HG03025 (cell line): ENCODE measurements around the gene EIPR1.

Experiments
- ATAC-seq: cut with Tn5 transposase; IDR thresholded peaks from one replicate; pipeline ENCODE4 v1.9.1; 2021; ENCODE audit warnings: mild to moderate bottlenecking, moderate library complexity; ENCODE audit not compliant: unreplicated experiment, low FRiP score

Gene EIPR1

DNA sequence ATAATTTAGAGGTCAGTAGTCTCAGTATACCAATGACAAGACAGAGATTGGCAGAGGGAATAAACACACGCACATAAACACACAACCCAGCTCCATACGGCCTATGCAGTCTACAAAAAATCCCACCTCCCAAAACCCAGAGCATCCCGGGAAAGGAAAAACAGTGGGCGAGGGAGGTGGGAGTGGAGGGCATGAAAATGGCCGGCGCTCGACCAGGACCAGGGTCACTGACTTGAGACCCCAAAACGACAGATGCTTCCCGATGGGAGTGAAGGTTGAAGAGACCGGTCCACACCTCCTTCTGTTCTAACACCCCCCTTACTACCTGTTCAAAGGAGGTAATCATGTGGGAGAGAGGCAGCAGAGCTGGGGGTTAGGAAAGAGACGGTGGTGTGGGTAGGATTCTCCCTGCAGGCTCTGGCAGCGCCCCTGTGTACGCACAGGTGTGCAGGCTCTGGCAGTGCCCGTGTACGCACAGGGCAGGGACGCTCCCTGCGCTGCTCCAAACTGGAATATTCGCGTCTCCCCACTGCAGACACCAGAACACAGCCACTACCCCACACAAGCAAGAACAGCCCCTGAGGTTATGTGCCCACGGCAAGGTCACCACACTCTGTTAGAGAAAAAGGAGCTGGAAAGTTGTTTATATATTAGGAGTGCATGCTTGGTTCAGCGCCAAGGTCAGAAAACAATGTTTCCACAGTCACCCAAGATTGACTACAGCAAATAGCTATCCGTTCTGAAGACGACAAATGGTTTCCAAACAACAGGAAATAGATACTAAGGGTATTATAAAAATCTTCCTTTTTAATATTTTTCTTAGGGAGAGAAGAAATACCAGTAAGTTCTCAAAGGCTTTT, 67.9 kb downstream of the EIPR1 start:
- ATAC-seq, result no peak

DNA sequence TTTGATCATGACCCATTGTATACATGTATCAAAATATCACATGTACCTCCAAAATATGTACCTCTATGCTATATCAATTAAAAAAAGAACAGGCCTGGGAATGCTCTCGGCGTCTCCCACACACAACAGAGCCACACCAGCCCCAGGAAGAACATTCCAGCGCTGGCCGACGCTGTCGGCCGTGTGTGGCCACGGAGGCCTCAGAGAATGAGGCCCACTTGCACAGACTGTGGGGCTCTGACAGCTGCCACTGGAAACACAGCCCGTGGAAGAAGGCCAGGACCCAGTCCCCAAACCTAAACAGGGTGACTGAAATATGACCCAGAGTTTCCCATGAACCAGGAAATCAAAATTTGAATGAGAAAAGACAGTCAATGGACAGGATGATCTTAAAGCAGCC, 69.7 kb downstream of the EIPR1 start:
- ATAC-seq, result no peak

DNA sequence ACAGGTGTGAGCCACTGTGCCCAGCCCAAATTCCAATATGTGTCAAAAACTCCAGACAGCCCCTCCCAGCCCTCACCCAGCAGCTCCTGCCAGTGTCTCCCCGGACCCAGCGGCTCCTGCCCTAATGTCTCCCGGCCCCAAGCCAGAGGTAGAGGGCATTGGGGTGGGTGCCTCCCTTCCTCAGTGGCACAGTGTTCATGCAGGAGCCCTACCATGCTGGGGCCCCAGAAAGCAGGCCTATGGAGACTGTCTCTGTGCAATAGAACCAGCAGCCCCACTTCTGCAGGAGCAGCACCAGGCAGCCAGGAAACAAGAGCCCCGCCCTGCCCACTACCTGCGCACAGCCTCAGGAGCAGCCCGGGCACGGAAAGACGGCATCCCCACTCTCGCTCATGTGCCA, 70.4 kb downstream of the EIPR1 start:
- ATAC-seq, result no peak

DNA sequence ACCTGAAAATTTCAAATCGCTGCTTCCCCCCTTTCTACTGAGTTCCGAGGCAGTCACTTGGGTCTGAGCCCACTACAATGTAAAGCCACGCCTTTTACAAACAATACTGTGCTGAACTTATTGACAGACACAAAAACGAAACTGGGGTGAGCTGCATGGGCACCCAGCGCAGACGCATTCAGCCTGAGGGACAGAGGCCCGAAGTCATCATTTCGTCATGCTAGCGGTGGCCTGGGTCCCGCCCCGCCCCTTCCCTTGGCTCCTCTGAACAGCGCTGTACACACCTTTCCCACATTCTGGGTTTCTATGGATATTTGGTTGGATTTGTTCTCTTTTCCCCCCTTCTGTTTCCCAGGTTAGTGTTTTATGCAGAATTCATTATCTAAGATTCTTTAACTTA, 71.7 kb downstream of the EIPR1 start:
- ATAC-seq, result no peak

DNA sequence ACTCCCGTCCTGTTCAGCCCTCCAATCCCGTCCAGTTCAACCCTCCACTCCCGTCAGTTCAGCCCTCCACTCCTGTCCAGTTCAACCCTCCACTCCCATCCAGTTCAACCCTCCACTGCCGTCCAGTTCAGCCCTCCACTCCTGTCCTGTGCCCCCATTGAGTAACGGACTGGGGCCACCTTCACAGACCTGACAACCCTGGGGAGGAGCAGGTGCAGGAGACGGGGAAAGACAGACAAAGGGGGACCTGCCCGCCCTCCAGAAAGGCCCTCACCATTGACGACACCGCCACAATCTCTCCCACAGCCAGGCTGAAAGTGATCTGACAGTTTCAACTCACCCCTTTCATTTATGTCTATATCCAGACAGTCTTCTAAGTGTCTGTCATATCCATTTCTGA, 72.2 kb downstream of the EIPR1 start:
- no peak for ATAC-seq

DNA sequence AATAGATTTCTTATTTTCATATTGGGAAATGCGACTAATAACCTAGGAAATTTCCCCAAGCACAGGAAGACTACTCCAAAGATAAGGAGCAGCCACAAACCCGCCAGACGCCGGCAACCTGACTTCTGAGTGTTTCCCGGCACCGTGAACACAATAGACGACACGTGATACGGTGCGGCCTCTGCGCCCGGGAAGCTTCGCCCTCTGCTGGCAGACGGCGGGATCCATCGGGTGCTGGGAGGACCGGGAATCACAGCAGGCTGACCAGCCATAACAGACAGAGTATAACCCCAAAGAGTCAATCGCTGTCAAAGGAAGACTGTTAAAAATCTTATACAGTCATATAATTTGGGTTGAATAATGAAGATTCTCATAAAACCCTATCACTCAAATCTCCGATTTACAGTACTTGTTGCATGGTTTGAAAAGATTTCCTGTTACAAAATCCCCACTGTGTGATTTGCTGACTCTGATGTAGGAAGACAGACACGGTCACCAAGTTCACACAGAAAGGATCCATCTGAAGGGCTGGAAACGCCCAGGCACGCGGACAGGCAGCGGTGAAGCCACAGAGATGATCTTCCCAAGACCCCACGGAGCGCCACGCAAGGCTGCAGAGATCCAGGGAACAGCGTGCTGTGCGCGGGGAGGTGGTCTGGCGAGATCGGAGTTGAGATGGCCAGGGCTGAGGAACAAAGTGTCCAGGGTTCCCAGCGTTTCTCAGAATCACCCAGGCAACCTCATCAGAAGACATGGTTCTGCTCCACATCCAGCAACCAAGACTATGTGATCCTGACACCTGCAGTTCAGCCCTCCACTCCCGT, 73.8 kb downstream of the EIPR1 start:
- ATAC-seq, result peak; percentile 96

DNA sequence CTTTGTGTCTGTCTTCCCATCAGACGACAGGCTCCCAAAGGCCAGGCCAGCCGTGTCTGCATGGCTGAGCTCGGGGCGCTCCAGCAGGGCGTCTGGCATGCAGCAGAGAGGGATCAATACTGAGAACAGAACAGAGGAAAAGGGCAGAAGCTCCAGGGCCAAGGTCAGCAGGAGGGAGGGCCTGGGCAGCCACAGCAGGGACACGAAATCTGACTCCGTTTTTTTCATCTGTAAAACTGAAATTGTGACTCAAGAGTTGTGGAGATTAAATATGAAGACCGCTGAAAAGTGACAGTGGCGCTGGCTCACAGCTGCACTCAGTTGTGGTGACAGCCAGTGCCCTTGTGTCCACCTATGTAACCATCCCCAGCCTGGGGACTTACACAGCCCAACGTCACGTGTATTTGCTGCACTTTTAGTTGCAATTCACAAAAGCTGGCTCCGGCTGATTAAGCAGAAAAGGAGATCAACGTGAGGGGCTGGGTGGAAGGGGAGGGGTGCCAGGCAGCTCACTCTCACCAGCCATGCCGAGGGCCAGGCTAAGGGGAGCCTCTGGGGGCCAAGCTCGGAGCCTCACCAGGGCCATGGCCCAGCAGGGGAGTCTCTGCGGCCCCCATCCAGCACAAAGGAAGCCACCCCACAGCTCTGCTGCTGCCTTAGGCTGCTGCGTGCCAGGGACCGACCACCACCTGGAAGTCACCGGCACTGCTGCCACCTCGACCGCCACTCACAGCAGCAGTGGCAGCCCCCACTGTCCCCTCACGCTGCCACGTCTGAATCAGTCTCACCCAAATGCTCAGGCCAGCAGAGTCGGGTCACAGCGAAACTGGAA, 74.7 kb downstream of the EIPR1 start:
- ATAC-seq, result no peak

DNA sequence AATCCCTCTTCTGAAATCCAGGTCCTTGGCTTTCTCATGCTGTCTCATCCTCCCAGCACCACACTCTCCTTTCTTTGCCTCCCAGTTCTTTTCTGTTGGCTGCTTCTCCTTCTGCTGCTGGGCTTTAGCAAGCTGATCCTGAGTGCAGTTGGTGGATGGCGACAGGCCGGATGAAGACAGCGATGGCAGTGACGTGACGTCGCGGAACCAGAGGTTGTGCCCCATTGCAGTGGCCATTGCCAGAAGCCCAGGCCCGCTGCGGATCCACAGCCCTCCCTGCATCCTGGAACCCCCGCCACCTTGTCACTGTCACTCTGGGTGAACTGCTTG, 75.2 kb downstream of the EIPR1 start:
- no peak for ATAC-seq

DNA sequence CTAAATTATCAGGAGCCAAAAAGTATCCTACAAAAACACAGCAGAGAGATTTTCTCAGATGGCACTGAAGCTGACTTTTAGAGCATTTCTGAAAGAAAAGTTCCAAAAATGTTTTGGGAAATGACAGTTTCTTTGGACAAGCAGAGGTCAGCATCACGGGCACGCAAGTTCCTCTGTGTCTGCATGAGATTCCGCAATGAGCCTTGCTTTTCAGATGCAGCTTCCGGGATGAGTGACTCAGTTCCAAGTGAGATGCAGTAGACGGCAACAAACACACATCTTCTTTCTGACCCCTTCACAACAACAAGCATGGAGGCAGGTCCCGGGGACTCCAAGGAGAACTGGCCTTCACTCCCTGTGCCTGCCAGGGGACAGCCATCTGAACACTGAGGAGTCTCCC, 76.6 kb downstream of the EIPR1 start:
- ATAC-seq, result no peak

DNA sequence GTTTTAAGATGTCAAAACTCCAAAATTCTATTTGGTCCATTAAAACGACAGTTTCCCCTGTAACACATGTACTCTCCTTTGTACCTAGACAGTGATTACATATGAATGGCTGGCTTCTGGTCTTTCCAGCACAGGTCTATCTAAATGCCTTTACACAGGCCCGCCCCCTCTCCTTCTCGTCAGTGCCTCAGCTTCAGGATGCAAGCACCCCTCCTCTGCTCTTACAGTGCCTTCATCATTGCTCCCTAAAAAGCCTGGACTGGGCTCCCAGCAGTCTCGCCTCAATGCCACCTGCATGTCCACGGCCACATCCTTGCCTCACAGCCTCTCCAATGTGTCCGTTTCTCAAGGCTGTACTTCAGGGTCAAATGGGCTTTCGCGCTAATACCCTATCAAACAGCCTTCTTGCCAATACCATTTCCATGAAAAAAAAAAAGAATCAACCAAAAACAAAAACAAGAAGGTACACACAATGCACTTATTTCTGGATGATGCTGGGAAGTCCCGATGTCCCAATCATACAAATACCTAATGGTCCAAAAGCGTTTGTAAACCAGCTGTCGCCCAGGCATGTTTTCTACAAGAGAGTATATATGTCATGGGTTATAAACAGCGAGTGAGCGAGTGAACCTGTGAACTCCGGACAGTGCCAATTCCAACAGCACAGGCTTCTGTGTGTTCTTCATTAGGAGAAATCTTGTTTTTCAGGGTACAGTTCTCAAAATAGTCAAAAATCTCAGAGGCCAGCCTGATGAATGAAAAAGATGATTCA, 77.2 kb downstream of the EIPR1 start:
- no peak for ATAC-seq

DNA sequence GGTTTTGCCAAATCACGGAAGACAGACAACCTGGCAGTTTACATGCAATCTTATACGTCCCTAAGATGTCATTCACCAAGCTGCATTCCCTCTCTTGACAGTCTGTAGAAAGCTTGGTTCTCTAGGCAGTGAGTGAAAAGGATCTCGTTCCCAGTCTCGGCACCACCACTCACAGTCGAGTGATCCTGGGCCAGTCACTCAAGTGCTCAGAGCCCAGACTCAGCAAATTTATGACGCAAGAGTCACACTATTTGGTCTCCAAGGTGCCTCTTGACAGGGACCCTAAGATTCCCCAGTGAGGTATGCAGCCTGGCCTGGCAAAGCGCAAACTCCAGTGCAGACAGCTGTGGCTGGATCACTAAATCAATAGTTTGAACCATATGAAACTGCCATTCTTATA, 77.9 kb downstream of the EIPR1 start:
- no peak for ATAC-seq

DNA sequence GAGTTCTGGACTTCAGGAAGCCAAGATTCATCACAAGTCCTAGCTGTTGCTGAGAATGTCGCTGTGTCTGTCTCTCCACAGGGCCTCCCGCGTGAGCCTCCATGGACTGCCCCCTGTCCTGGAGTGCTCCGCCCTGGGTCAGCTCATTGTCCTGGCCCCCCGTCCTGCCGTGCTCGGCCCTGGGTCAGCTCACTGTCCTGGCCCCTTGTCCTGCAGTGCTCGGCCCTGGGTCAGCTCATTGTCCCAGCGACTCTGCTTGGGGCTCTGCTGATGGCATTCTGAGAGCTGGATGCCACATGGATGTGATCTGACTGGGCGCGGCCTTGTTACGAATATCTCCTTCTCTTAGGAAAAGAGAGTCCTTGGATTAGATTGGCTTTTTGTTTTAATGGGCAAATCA, 78.5 kb downstream of the EIPR1 start:
- ATAC-seq, result no peak

DNA sequence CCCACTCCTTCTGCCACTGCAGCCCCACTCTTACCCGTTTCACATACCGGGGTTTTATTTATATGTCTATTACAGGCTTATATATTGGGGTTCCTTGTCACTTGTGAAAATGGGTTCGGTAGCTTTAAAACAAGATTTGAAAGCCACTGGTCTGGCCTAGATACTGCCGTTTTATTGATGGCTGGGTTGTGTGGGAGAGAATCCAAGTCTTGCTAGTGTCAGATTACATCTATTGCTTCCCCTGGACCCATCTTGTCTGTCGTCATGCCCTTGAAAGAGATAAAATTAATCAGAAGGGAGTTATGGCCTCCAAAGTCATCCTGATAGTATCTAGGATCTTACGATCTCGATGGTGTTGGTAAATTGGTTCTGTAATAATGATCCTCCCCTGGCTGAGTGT, 79.4 kb downstream of the EIPR1 start:
- no peak for ATAC-seq

DNA sequence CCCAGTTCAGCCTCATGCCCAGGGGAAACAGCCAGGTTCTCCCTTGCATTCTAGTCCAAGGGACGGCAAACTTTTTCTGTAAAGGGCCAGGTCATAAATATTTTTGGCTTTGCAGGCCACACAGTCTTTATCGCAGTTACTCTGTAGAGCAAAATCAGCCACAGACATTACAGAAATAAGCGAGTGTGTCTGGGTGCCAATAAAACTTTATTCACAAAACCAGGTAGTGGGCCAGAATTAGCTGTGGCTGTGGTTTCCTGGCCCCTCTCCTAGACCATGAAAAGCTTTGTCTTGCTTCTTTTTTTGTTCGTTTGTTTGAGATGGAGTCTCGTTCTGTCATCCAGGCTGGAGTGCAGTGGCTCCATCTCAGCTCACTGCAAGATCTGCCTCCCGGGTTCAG, 80.1 kb downstream of the EIPR1 start:
- no peak for ATAC-seq

DNA sequence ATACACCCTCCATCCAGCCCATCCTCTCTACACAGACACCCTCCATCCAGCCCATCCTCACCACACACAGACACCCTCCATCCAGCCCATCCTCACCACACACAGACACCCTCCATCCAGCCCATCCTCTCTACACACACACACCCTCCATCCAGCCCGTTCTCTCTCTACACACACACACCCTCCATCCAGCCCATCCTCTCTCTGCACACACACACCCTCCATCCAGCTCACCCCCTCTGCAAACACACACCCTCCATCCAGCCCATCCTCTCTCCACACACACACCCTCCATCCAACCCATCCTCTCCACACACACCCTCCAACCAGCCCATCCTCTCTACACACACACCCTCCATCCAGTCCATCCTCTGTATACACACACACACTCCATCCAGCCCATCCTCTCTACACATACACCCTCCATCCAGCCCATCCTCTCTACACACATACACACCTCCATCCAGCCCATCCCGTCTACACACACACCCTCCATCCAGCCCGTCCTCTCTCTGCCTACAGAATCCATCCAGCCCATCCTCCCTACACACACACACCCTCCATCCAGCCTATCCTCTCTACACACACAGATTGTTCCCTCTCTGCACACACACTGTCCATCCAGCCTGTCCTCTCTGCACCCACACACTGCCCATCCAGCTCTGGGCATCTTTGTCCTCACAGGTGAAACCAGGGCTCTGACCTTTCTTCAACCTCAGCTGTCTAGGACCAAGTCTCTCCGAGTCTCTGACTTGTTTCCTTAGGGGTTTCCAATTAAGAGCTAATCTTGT, 81.2 kb downstream of the EIPR1 start:
- ATAC-seq, result no peak

DNA sequence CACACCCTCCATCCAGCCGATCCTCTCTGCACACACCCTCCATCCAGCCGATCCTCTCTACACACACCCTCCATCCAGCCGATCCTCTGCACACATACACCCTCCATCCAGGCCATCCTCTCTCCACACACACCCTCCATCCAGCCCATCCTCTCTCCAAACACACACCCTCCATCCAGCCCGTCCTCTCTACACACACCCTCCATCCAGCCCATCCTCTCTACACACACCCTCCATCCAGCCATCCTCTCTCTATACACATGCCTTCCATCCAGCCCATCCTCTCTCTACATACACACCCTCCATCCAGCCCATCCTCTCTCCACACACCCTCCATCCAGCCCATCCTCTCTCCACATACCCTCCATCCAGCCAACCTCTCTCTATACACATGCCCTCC, 83.1 kb downstream of the EIPR1 start:
- ATAC-seq, result no peak

DNA sequence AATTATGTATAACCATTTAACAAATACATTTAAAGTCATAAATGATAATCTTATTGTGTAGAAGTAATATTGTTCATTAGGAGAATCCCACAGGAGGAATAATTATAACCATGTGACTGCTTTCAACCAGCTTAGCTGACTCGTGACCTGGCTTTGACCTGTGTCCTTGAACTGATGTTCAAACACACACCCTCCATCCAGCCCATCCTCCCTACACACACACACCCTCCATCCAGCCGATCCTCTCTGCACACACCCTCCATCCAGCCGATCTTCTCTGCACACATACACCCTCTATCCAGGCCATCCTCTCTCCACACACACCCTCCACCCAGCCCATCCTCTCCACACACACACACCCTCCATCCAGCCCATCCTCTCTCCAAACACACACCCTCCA, 83.5 kb downstream of the EIPR1 start:
- ATAC-seq, result no peak

DNA sequence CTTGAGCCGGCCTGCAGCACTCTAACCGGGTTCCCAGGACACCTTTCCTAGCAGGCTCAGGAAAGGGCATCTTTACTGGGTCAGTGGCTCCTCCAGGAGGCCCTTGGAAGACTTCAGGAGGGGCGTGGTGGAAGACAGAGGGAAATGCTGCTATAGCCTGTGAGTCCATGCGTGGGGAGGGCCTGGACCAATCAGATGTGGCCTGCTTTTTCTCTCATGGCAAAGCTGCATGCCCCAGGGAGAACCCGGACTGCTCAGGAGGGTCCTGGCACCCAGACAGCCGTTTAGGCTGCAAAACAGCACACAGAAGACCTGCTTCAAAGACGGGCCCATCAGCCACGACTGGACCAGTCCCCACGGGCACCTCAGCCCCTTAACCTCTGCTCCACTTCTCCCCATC, 84.4 kb downstream of the EIPR1 start:
- no peak for ATAC-seq

DNA sequence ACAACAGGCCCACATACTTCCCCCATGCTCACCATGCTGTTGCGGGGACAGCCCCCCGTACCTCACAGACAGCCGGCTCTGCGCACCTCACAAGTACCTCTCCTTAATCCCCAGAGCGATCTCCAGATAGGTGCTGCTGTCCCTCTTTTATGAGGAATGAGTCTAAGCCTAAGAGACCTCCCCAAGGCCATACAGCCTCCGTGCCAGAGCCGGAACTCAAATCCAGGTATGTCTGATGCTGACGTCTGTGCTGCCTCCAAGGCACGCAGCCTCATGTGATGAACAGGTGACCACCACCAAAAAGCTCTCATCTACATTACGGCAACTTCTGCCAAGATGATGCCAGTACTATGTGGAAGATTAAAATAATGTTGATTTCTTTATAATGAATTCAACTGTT, 85.2 kb downstream of the EIPR1 start:
- no peak for ATAC-seq

DNA sequence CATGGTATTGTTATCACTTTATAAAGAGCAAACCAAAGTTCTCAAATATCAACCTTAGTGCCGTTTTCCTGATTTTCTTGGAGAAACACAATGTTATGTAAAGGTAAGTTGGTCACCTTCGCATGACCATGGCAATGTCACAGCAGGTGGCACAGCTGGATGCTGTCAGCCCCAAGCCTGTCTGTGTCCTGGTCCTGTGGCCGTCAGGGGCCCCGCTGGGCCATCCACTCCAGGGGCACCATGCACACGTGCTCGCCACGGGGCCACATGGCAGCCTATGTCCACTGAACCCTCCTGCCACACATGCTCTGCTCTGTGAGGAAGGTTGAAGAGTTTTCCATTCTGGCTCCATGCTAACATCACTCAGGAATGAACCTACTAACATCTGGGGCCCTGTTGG, 85.9 kb downstream of the EIPR1 start:
- no peak for ATAC-seq
